ENCODE results near the gene HDHD5. TPM values are rescaled to one million over a fixed set of nuclear protein-coding genes. Genes with fewer than 3 reads are reported as not detected.

HDHD5 gene
- total RNA-seq, 1 donor from 2014 or later = 67.1 TPM

DNA sequence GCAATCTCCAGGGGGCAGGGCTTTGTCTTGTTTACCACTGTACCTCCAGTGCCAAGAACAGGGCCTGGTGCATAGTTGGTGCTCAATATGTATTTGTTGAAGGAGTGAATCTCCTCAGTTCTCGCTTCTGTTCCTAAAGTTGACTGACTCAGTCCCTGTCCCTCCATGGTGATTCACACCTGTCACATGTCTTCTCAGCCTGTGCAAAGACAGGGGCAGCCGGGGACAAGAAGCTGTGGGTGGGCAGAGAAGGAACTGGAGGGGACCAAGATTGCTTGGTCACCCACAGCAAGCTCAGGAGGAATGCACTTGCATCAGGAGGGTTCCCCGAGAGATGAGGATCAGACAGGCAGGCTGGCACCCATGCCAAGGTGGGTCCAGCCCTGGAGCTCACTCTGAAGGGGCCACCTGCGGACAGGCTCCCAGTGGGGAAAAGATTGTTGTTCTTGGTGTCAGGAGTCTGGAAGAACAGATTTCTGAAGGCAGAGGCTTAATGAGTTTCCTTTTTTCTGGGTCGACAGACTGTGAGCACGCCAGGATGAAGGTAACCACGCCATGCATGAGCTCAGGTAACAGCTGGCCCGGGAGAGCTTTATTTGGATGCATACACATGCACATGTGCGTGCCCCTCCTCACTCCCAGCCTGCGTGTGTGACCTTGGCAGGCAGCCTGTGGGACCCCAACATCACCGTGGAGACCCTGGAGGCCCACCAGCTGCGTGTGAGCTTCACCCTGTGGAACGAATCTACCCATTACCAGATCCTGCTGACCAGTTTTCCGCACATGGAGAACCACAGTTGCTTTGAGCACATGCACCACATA is 57.4 kb downstream of the HDHD5 start:
- TF ChIP-seq, protein P1, sequence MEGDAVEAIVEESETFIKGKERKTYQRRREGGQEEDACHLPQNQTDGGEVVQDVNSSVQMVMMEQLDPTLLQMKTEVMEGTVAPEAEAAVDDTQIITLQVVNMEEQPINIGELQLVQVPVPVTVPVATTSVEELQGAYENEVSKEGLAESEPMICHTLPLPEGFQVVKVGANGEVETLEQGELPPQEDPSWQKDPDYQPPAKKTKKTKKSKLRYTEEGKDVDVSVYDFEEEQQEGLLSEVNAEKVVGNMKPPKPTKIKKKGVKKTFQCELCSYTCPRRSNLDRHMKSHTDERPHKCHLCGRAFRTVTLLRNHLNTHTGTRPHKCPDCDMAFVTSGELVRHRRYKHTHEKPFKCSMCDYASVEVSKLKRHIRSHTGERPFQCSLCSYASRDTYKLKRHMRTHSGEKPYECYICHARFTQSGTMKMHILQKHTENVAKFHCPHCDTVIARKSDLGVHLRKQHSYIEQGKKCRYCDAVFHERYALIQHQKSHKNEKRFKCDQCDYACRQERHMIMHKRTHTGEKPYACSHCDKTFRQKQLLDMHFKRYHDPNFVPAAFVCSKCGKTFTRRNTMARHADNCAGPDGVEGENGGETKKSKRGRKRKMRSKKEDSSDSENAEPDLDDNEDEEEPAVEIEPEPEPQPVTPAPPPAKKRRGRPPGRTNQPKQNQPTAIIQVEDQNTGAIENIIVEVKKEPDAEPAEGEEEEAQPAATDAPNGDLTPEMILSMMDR (conservative IDR thresholded peaks at IDR 0.05; ENCODE audit: low read depth, low read length) = no peak
- no peak for DNase-seq (ENCODE audit: low read depth)
- H3K4me3 ChIP-seq (ENCODE audit: low read depth, low read length) = no peak overlapping the region

DNA sequence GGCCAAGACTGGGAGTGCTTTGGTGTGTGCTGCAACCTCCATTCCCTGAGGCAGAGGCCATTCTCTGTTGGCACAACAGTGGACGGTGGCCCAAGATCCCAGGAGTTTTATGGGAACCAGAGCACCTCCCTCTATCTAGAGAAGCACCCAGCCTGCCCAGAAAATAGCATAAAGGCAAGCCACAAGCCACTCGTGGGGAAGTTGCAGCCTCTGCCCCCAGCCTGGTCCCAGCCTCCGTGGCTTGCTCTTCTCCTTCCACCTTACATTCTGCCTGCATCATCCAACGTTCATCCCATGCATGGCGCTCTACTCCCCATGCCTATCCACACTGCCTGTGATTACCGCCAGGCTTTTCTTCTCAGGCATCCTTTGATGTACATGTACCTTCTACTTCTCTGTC is 58.5 kb downstream of the HDHD5 start:
- no peak overlapping the region for H3K4me3 ChIP-seq (ENCODE audit: low read depth, low read length)
- TF ChIP-seq, protein P1 (conservative IDR thresholded peaks at IDR 0.05; ENCODE audit: low read depth, low read length) = no peak
- no peak for DNase-seq (ENCODE audit: low read depth)

DNA sequence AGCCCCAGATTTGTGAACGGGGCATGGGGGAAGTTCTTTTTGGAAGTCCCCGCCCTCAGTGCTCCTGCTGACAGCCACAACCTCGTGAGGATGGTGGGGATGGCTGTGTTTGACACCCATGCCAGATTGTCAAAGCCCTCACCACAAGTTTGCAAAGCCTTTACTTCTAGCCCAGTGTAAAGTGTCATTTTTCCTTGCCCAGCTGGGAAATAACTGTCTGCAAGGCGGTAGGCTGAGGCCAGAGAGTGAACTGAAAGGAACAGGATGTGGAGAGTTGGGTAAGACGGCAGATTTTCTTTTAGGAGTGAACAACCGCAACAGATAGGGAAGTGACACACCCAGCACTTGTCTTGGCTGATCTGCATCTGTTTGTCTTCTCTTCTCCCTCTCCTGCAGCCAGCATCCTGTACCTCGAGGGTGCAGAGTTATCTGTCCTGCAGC is 60.7 kb downstream of the HDHD5 start:
- TF ChIP-seq, protein P1 (conservative IDR thresholded peaks at IDR 0.05; ENCODE audit: low read depth, low read length) = no peak
- H3K4me3 ChIP-seq (ENCODE audit: low read depth, low read length) = no peak overlapping the region
- no peak for DNase-seq (ENCODE audit: low read depth)

DNA sequence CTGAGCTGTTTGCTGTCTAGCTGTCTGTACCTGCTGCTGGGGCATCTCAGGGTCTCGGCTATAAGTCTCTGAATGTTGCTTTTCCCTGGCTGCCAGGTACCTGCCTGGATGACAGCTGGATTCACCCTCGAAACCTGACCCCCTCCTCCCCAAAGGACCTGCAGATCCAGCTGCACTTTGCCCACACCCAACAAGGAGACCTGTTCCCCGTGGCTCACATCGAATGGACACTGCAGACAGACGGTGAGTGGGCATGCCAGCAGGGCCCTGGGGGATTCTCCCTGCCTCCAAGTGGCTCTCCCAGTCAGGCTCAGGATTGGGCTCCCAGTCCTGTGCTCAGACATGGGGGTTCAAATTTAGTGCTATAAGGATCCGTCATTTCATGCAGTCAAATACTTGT is 61.4 kb downstream of the HDHD5 start:
- no peak overlapping the region for H3K4me3 ChIP-seq (ENCODE audit: low read depth, low read length)
- TF ChIP-seq, protein P1 (conservative IDR thresholded peaks at IDR 0.05; ENCODE audit: low read depth, low read length) = no peak
- DNase-seq (ENCODE audit: low read depth) = no peak

DNA sequence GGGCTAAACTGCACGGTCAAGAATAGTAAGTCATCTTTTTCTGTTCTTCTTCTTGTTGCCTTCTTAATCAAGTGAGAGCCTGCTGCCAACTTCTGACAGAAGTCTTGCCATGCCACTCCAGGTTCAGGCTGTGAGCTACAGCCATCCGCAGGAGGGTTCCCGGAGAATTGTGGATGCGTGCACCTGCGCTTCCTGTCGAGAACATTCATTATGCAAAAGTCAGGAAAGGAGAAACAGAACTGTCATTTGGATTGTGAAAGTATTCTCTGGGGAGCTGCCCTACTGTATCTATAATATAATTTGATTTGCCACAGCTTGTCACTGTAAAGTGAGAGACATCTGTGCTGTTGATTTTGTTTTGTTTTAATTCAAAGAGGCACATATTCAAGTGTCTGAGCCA is 62.0 kb downstream of the HDHD5 start:
- no peak overlapping the region for H3K4me3 ChIP-seq (ENCODE audit: low read depth, low read length)
- DNase-seq (ENCODE audit: low read depth) = no peak
- TF ChIP-seq, protein P1 (conservative IDR thresholded peaks at IDR 0.05; ENCODE audit: low read depth, low read length) = no peak

DNA sequence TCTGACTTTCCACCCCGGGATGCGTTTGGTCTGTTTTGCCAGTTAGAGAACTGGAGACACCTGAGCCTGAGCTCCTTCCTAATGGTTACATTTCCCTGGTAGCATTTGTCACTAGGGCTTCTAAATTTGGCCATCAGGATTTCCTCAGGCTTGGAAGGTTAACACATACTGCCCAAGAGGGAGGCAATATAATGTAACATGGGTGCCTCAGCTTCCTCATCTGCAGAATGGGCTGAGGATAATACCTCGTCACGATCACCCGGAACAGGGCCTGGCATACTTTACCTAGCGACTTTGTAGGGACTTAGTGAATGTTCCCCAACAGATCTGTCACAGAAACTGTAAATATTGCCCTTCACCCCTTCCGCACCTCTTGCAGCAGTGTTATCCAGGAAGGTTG is 63.0 kb downstream of the HDHD5 start:
- H3K4me3 ChIP-seq (ENCODE audit: low read depth, low read length) = no peak overlapping the region
- TF ChIP-seq, protein P1 (conservative IDR thresholded peaks at IDR 0.05; ENCODE audit: low read depth, low read length) = no peak
- DNase-seq (ENCODE audit: low read depth) = no peak

DNA sequence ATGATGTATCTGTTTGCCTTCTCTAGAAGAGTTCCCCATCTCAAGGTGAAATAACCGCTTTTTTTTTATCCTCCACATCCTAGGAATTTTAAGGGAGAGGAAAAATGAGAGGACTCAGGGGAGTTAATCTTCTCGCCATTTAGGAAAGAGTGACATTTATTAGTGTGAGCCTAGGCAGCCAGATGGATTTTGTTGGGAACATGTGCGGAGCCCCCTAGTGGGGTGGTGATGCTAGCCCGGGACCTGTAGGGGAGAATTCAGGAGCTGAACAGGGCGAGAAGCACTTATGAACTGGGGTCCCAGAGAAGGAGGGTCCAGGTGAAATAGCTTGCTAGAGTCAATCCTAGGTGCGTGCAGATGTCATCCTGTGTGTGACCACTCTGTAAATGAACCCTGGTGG is 63.5 kb downstream of the HDHD5 start:
- DNase-seq (ENCODE audit: low read depth) = no peak
- no peak overlapping the region for H3K4me3 ChIP-seq (ENCODE audit: low read depth, low read length)
- TF ChIP-seq, protein P1 (conservative IDR thresholded peaks at IDR 0.05; ENCODE audit: low read depth, low read length) = peak; percentile 53
